Esophagus mucosa (tissue), 1 donor: ENCODE data around the gene PTCD2. TPM values are rescaled to one million over a fixed set of nuclear protein-coding genes. Genes with fewer than 3 reads are reported as not detected.
A peak's percentile ranks its signal among the peaks of the same experiment; 100 is the strongest.

ENCODE experiments used
- ATAC-seq: fragments of 200-7000 bp; cut with Tn5 transposase; one replicate; pipeline ENCODE4 v1.9.1; 2020
- total RNA-seq: library from RNA; stranded (reverse); gene quantifications from one replicate; pipeline ENCODE4 v1.2.4, GENCODE V29; 2023
- donor health status: DM: yes; HTN: yes; CAD: no.

PTCD2 gene
- total RNA-seq, 1 donor from 2014 or later: 7.7 TPM

GRCh38 chr5:72351376-72351775 is 31.2 kb downstream of the PTCD2 start:
- ATAC-seq: no peak

GRCh38 chr5:72352616-72353015 is 32.4 kb downstream of the PTCD2 start:
- ATAC-seq: no peak

DNA sequence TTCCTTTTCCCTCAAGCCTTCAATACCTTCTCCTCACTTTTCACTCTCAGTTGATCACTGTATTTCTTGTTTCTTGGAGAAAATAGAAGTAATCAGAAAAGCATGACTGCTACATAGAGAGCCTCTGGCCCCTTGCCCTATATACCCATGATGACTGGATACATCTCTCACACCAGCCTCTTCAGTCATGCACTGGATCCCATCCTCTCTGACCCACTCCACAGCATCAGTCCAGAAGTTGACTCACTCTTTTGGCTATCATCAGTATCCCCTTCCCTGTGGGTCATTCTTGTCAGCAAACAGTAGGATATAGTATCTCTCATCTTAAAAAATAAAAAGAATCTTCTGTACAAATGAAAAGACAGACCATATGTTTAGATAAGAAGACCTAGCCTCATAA is 32.9 kb downstream of the PTCD2 start:
- ATAC-seq: no peak

DNA sequence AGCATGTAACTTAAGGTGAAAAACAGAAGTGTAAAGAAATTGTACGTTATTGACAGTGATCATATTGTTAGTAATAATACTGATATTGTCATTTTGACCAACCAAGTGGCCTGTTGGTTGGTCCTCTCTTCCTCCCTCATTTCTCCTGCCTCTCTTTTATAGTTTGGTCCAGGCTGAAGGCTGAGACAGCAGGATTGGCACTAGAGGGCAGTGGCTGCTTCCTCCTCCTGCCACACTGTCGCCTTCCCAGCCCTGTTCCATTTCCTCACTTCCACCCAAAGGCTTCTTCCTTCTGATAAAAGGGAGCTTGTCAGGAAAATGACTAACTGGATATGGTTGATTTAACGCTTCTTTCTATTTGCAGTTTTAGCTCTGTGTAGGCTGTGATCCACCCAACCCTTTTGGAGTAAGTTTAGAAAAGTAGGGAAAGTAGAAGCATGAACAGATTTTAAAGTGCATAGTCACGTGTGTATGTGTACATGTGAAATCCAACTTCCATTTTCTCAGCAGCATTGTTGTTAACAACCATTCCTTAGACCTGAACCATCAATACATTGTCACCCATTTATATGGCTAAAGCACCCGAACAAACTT is 35.6 kb downstream of the PTCD2 start:
- ATAC-seq: peak; percentile 69

DNA sequence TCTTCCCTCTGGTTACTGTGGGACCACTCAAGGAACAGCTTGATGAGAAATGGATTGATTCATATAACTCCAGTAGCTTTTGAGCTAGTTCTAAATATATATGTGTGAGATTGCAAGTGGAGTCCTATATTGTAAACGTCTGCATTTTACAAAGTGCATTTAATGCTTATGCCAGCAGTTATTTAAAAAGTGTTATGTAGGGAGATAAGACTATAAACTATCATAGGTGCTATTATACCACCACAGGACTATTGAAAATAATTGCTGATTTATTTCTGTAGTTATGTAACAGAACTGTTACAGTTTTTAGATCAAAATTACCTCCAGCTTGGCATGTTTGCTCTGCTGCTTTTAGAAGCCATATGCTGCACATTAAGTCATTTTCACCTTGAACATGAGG is 36.2 kb downstream of the PTCD2 start:
- no peak for ATAC-seq

DNA sequence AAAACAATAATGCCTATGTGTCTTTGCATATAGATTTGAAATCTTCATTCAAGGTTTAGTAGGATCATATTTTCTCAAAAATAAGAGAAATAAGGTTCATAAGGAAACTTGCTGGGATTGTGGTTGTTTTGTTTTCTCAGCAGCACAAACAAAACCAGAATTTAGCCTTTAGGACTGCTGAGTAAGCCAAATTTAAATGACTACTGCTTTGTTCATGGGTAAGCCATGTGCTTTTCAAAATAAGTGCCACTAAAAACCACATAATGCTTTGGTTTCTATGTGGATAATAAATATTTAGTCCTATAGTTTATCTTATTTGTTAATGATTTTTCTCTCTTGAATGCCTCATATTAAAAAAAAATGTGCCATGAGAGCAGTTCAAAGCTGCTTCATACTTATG is 38.8 kb downstream of the PTCD2 start:
- ATAC-seq: no peak

- ATAC-seq: no peak
These were observed 39.7 kb downstream of the PTCD2 start for GRCh38 chr5:72359886-72360285.

GRCh38 chr5:72363166-72363802 is 43.1 kb downstream of the PTCD2 start:
- peak; percentile 55 for ATAC-seq

DNA sequence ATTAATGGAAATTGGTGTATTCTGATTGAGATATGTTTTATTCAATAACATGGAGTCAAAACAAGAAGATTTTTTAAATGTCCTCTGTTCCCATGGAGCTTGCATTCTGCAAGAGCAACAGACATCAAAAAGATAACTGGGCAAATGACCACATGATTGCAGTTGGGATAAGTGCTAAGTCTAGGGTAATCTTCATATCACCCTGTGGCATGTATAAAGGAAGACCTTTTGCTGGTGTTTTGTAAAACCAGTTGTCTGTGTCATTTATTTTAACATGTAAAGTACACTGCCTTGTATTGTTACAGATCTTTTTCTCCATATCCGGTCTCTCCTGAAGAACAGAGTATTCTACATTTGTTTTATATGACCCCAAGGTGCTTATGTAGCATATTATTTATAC is 44.0 kb downstream of the PTCD2 start:
- ATAC-seq: no peak

DNA sequence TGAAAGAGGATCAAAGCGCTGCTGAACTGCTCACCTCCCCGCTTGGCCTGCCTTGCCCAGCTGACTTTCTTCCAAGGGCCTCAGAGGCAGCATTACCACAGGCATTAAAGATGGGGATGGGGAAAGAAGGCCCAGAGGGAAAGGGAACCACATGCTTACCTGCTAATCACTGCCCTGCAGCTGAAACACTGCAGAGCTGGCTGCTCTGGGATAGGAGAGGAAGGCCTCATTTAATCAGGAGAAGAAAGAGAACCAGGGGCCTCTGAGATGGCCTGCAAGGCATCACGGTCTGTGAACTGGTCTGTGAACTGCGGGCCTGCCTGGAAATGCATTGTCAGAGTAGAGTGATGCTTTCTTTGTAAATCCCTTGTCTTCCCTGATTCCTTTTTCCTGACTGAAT is 44.8 kb downstream of the PTCD2 start:
- no peak for ATAC-seq

- ATAC-seq: peak; percentile 82
These were observed 46.3 kb downstream of the PTCD2 start for GRCh38 chr5:72366324-72366976.

- no peak for ATAC-seq
These were observed 48.1 kb downstream of the PTCD2 start for GRCh38 chr5:72368271-72368670.

- no peak for ATAC-seq
These were observed 49.1 kb downstream of the PTCD2 start for GRCh38 chr5:72369301-72369700.

GRCh38 chr5:72369711-72370110 is 49.5 kb downstream of the PTCD2 start:
- no peak for ATAC-seq

DNA sequence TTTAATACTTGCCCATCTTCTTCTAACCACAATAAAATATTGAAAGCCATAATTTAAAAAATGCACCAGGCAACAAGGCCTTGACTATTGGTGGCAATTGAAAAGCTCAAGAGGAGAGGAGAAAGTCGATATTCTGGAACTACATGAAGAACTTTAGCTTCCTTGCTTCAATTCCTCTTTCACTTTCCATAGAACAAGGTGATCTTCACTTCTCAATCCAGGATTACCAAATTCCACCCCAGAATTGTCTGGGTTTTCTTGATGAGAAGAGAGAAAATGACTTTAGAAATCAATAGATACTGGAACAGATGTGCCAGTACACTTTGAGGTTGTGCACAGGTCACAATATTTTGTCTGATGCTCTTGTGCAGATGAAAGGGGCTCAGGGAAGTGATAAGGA is 52.2 kb downstream of the PTCD2 start:
- ATAC-seq: no peak

GRCh38 chr5:72372923-72373322 is 52.8 kb downstream of the PTCD2 start:
- ATAC-seq: no peak

- no peak for ATAC-seq
These were observed 54.7 kb downstream of the PTCD2 start for GRCh38 chr5:72374844-72375243.

DNA sequence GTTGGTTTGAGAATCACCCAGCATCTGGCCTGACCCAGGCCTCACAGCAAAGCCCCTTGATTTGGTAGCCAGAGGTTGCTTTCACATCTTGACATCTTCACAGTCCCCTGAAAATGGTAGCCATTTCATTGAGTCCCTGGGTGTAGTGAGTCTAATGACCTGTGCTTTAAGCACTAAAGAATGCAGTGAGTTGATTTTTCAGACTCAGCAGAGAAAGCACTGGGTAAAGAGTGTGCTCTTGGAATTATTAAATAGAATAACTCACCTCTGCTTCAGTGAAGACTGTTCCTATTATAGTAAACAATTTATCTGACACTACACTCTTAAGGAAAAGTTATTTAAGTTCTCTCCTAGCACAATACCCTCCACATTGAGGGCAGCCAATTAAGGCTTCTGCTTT is 56.2 kb downstream of the PTCD2 start:
- no peak for ATAC-seq

DNA sequence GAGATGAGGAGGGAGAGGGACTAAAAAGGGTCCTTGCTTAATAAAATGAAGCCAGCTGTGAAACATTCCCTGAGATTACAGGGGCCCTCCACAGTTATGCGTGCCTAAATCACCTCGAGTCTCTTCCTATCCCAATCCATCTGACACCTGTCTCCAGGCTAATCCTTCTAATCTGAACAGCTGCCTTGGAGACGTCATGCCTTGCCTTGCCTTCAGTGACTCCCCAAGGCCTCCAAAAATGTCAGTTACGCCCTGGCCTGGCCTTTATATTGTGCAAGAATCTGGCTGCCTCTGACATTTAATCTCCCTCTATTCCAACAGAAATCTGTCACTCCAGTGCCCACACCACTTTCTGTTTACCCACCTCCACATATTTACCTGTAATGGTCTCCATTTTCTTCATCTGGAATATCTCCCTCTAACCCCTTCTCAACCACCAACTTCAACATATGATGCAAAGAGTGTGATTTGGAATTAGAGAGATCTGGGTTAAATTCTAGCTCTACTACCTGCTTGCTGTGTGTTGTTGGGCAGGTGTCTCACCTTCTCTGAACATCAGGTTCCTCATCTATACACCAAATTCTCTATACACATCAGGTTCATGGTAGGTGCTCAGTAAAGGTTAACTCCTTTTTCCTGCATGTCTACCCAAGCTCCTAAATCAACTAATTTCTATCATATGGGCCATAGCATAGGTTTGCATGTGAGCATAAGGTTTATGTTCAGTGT is 57.9 kb downstream of the PTCD2 start:
- ATAC-seq: peak; percentile 87

- peak; percentile 50 for ATAC-seq
These were observed 58.6 kb downstream of the PTCD2 start for GRCh38 chr5:72378639-72379289.

- peak; percentile 31 for ATAC-seq
These were observed 59.8 kb downstream of the PTCD2 start for GRCh38 chr5:72379936-72380335.

- no peak for ATAC-seq
These were observed 60.5 kb downstream of the PTCD2 start for GRCh38 chr5:72380492-72381274.
